K562 (cell line): ENCODE measurements around the gene PRAC2. TPM values are rescaled to one million over a fixed set of nuclear protein-coding genes. Genes with fewer than 3 reads are reported as not detected.

Source experiments
- ATAC-seq: fragments of 200-7000 bp; cut with Tn5 transposase; 3 replicates; pipeline ENCODE4 v1.9.1; 2020; ENCODE audit warnings: moderate library complexity
- BruUV-seq: library from RNA; stranded (reverse); fragments of 400-500 nt; replicated peaks from 2 replicates; lab custom pipeline; 2021; lab: Mats Ljungman, UMichigan
- CTCF ChIA-PET: fragments of 300-600 bp; formaldehyde crosslinking; extraction: SDS; loops from one replicate; lab custom pipeline; 2021; ENCODE audit warnings: low intra/inter-chr PET ratio; lab: Yijun Ruan, JAX
- POLR2A ChIA-PET: fragments of 300-600, 350-650 bp; sonication (Branson Sonifier 250); formaldehyde crosslinking; extraction: SDS; loops from one replicate; lab custom pipeline; 2021; ENCODE audit warnings: antibody characterized with exemption, inconsistent platforms; lab: Yijun Ruan, JAX
- DNase-seq, 4 experiments: peaks; one replicate each; pipeline versions ENCODE4 v3.0.0 to v3.0.0-alpha.2; 2011 to 2018; ENCODE audit warnings: low spot score in 3 of 4, mixed read lengths in 3 of 4; ENCODE audit errors: extremely low read depth in 1 of 4
- FAIRE-seq: peaks from 2 replicates; lab custom pipeline; 2011; peaks lifted over from hg19 to GRCh38; lab: Jason Lieb, UNC
- H2AFZ ChIP-seq: 2 replicates; pipeline ENCODE4 v1.6.0; 2011; ENCODE audit warnings: low read depth, low read length, control low read depth, inconsistent platforms
- H3K27ac ChIP-seq: fragments of 200-600 bp; 3 replicates; pipeline ENCODE4 v1.8.0; 2011; ENCODE audit warnings: low read depth, mild to moderate bottlenecking, control low read depth, inconsistent platforms, low read length, moderate library complexity, mixed read lengths; ENCODE audit errors: extremely low read depth
- H3K27me3 ChIP-seq, 2 experiments: fragments of 300-600 bp in 1 of 2; 2 replicates in 1 of 2; 3 replicates in 1 of 2; pipeline versions ENCODE4 v1.6.0 to v1.8.0; 2011; ENCODE audit warnings: inconsistent platforms in 2 of 2, low read length in 2 of 2, mild to moderate bottlenecking in 1 of 2, mixed read lengths in 1 of 2, moderate library complexity in 1 of 2; ENCODE audit not compliant: control insufficient read depth in 2 of 2, insufficient read depth in 2 of 2
- H3K36me3 ChIP-seq: fragments of 300-600 bp; 3 replicates; pipeline ENCODE4 v1.8.0; 2011; ENCODE audit warnings: mild to moderate bottlenecking, low read length, inconsistent platforms; ENCODE audit not compliant: control insufficient read depth, insufficient read depth
- H3K4me1 ChIP-seq, 2 experiments: fragments of 200-600 bp in 1 of 2; replicated peaks in 1 of 2; 2 replicates in 1 of 2; 3 replicates in 1 of 2; pipeline versions ENCODE4 v1.5.1 to v1.8.0; 2011; ENCODE audit warnings: inconsistent platforms in 2 of 2, low read length in 2 of 2, mild to moderate bottlenecking in 1 of 2, mixed read lengths in 1 of 2, moderate library complexity in 1 of 2; ENCODE audit not compliant: control insufficient read depth in 2 of 2, insufficient read depth in 2 of 2
- H3K4me2 ChIP-seq: 2 replicates; pipeline ENCODE4 v1.6.1; 2011; ENCODE audit warnings: low read length, control low read depth, inconsistent platforms, mixed read lengths; ENCODE audit not compliant: insufficient read depth
- H3K4me3 ChIP-seq: fragments of 200-600 bp; sonication (generic), shearing (Covaris generic); 2 replicates; pipeline ENCODE4 v1.5.1; 2016; ENCODE audit warnings: control low read depth, inconsistent platforms
- H3K79me2 ChIP-seq: fragments of 200-600 bp; 3 replicates; pipeline ENCODE4 v1.8.0; 2011; ENCODE audit warnings: low read length, inconsistent platforms; ENCODE audit not compliant: control insufficient read depth, insufficient read depth
- H3K9ac ChIP-seq, 2 experiments: 2 replicates each; pipeline versions ENCODE4 v1.6.0 to v1.6.1; 2011; ENCODE audit warnings: low read depth in 2 of 2, low read length in 2 of 2, control low read depth in 1 of 2, inconsistent platforms in 1 of 2, mild to moderate bottlenecking in 1 of 2, mixed read lengths in 1 of 2; ENCODE audit not compliant: insufficient read depth in 1 of 2
- H3K9me1 ChIP-seq: one replicate; pipeline ENCODE4 v1.6.0; 2011; ENCODE audit warnings: inconsistent platforms, mild to moderate bottlenecking, low read length, moderate library complexity; ENCODE audit not compliant: control insufficient read depth, insufficient read depth
- H3K9me3 ChIP-seq: replicated peaks from 2 replicates; pipeline ENCODE4 v1.5.1; 2011; ENCODE audit warnings: low read depth, low read length, inconsistent platforms; ENCODE audit not compliant: control insufficient read depth, insufficient read depth
- H4K20me1 ChIP-seq: replicated peaks from 2 replicates; pipeline ENCODE4 v1.6.1; 2011; ENCODE audit warnings: low read length, inconsistent platforms, mixed read lengths; ENCODE audit not compliant: control insufficient read depth, insufficient read depth
- WGBS: fragments of 100-300 bp; shearing (Covaris generic); methylation state at CpG from one replicate; pipeline ENCODE4 v1.1.6; 2016; ENCODE audit warnings: low coverage, mixed read lengths; ENCODE audit not compliant: insufficient coverage; ENCODE audit errors: missing lambda C conversion rate; 5-methylcytosine and 5-hydroxymethylcytosine counted together
- in situ Hi-C: fragments of 300-500 bp; cut with MboI; formaldehyde crosslinking; loops from 4 replicates; pipeline ENCODE4 v1.15.0; 2018; ENCODE audit warnings: inconsistent platforms, mixed read lengths
- intact Hi-C: fragments of 100-400 bp; cut with micrococcal nuclease; formaldehyde crosslinking; loops from 2 replicates; pipeline ENCODE4 v1.14.2; 2022
- polyA plus RNA-seq, 8 experiments: library from polyadenylated mRNA; depleted of rRNA in 4 of 8; stranded (reverse) in 5 of 8; unstranded in 3 of 8; fragments of >200 nt; fragmentation: Nextera tagmentation in 2 of 8; fragmentation: Illumina TruSeq in 1 of 8; extraction: Ambion mirVana in 2 of 8; extraction: Trizol in 1 of 8; gene quantifications; 2 replicates each; pipeline versions ENCODE4 v1.2.1 to v1.2.3, GENCODE V29; 2011 to 2014; ENCODE audit warnings: inconsistent platforms in 1 of 8, missing spikeins in 1 of 8
- total RNA-seq, 7 experiments: library from RNA; depleted of rRNA in 6 of 7; stranded (reverse); fragments of >200 nt in 6 of 7; fragmentation: Illumina TruSeq in 2 of 7; extraction: Trizol in 2 of 7; gene quantifications; 2 replicates each; pipeline versions ENCODE4 v1.2.1 to v1.2.3, GENCODE V29; 2011 to 2021; ENCODE audit warnings: low replicate concordance in 1 of 7
- TF ChIP-seq, protein P1 (sequence below): fragments of 200-800 bp; sonication (Bioruptor generic); IDR thresholded peaks from 2 replicates; pipeline ENCODE4 v1.6.1; 2017; ENCODE audit warnings: missing genetic modification characterization, missing compliant biosample characterization
- TF ChIP-seq, protein P2 (sequence below), 2 experiments: fragments of 250-450 bp in 1 of 2; fragments of 450-650 bp in 1 of 2; sonication (Bioruptor Pico) in 1 of 2; IDR thresholded peaks; 2 replicates each; pipeline versions ENCODE4 v1.6.1 to v1.8.0; 2016 to 2021; ENCODE audit warnings: mild to moderate bottlenecking in 2 of 2, moderate library complexity in 2 of 2, missing compliant biosample characterization in 1 of 2, missing genetic modification characterization in 1 of 2

The PRAC2 gene
- total and polyA plus RNA-seq, 9 of the 15 experiments (the other 6 are each of a cell fraction or from before 2014, with no cell fraction given) = not detected

DNA sequence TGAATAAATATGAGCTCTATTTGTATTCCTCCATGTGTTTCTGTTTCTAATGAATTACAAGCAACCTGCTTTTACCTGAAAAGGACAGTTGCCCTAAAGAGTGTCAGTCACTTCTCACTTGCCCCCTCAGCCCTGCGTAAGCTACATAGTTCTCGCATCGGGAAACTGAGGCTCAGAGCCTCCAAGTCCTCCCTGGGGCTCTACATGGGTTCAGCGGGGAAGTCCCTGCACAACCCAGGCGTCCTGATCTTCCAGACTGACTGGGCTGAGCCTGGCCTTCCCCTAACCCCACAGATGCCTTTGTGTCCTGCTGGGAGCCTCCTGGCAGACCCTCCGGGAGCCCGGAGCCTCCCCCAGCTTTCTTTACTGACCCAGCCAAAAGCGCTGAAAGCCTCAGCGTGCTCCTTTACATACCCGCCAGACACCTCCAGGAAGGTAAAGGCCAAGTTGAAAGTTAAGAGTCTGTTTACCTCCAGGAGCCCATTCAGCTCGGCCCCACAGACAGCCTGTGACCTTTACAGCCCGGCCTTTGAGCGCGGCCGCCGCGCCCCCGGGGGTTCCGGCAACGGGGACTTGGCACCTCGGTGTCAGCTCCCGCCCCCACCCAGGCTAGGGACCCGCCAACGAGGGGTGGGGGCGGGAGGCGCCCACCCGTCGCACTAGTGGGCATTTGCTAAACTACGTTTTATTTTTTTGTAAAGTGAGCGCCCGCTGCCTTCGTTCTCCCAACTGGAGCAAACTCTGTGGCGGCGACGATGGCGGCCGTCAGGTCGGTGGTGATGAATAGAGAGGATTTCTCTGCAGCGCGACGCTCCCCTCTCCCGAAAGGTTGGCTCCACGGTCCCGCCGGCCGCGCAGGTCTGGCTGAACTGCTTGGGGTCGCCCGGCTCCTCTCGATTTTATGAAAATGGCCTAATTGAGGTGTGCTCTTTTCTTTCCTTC is 10.0 kb downstream of the PRAC2 start:
- TF ChIP-seq, protein P1, sequence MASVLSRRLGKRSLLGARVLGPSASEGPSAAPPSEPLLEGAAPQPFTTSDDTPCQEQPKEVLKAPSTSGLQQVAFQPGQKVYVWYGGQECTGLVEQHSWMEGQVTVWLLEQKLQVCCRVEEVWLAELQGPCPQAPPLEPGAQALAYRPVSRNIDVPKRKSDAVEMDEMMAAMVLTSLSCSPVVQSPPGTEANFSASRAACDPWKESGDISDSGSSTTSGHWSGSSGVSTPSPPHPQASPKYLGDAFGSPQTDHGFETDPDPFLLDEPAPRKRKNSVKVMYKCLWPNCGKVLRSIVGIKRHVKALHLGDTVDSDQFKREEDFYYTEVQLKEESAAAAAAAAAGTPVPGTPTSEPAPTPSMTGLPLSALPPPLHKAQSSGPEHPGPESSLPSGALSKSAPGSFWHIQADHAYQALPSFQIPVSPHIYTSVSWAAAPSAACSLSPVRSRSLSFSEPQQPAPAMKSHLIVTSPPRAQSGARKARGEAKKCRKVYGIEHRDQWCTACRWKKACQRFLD (CRISPR knock-in tag) = no peak
- TF ChIP-seq, protein P2, sequence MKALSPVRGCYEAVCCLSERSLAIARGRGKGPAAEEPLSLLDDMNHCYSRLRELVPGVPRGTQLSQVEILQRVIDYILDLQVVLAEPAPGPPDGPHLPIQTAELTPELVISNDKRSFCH (CRISPR knock-in tag; IDR thresholded peaks at IDR 0.05) = no peak
- TF ChIP-seq, protein P2 (tag; IDR thresholded peaks at IDR 0.05) = peak; percentile 41; the same call in 1 of the 2 replicates
- WGBS = 4% methylated on average over 43 of the region's 50 CpGs
- H3K9me1 ChIP-seq = no peaks in the 10 kb centered on the region
- no peak overlapping the region for H3K4me2 ChIP-seq
- no peaks in the 10 kb centered on the region for H3K79me2 ChIP-seq
- intact Hi-C loops = no loop called here
- H3K36me3 ChIP-seq = no peaks in the 10 kb centered on the region
- H3K9ac ChIP-seq = no peak overlapping the region
- no peak for DNase-seq
- in situ Hi-C loops = no loop called here
- no peak overlapping the region for H2AFZ ChIP-seq
- peaks cover 52 to 75% of the 10 kb centered on the region in 2 experiments for H3K27me3 ChIP-seq
- ChIA-PET CTCF (interaction anchor here (0.5 kb wide), 1 partner anchor 141 kb away, joined by 3 read pairs; no protein-coding TSS in a partner anchor), POLR2A (interaction anchor here (0.7 kb wide), 1 partner anchor 211 kb away, joined by 3 read pairs; the partner anchor contains the start of gene SNF8)
- H3K27ac ChIP-seq = no peak overlapping the region
- FAIRE-seq = no peak
- no peak overlapping the region for H3K4me3 ChIP-seq
- no peaks in the 10 kb centered on the region for H3K9me3 ChIP-seq
- ATAC-seq = peak; percentile 37; the same call in 1 of the 3 replicates
- H4K20me1 ChIP-seq = no peaks in the 10 kb centered on the region; the same call in none of the 2 replicates
- peaks cover 0 to 17% of the 10 kb centered on the region in 2 experiments; a peak in 2 of 5 replicates for H3K4me1 ChIP-seq
- no TSS peak for BruUV-seq
